ENCODE measurements around the gene ITPRID1. TPM values are rescaled to one million over a fixed set of nuclear protein-coding genes. Genes with fewer than 3 reads are reported as not detected.

The ITPRID1 gene
- total RNA-seq, 1 donor from 2014 or later, result not detected

DNA sequence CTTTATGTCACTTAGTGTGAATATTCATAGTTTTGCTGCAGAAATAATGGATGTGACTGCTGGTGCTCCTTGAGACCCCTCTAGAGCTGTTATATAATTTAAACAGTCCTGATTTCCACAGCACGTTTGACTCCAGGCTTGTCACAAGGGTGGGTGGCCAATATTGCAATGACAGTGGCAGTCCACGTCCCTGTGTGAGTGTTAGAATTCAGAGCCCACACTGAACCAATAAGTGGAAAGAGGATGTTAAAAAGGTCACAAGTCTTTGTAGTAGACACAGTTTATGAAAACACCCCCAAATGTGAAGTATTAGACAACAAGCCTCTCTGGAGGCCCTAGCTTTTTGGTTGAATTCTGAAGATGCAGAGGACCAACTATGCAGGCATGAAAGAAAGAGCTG, 175.1 kb downstream of the ITPRID1 start:
- no peak for DNase-seq (ENCODE audit: extremely low read depth, low read depth, low spot score)

- no peak for DNase-seq (ENCODE audit: extremely low read depth, low read depth, low spot score)
Measured at GRCh38 chr7:31690935-31691334, 177.0 kb downstream of the ITPRID1 start.

GRCh38 chr7:31692451-31692850, 178.6 kb downstream of the ITPRID1 start:
- no peak for DNase-seq (ENCODE audit: extremely low read depth, low read depth, low spot score)

GRCh38 chr7:31692871-31693270, 179.0 kb downstream of the ITPRID1 start:
- no peak for DNase-seq (ENCODE audit: extremely low read depth, low read depth, low spot score)

GRCh38 chr7:31695859-31696614, 182.1 kb downstream of the ITPRID1 start:
- no peak for DNase-seq (ENCODE audit: extremely low read depth, low read depth, low spot score)

- DNase-seq (ENCODE audit: extremely low read depth, low read depth, low spot score), result no peak
Measured at GRCh38 chr7:31699050-31699449, 185.2 kb downstream of the ITPRID1 start.

DNA sequence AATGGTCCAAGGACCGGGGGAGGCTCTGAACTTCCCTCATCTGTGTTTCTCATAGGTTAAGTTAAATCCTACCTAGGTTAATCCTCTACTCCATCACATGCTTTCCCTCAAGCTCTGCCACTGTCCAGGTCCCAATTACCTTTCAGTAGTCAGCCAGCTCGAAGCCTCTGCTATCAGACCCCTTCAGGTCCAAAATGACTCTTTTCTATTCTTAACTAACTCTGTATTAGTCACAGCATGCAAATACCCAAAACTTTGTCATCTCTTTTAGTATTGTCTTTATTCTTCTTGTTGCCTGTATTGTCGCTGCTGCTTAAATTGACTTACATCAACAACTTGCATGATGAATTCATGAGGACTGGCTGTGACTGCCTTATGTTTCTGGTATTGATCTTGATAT, 188.5 kb downstream of the ITPRID1 start:
- no peak for DNase-seq (ENCODE audit: extremely low read depth, low read depth, low spot score)

DNA sequence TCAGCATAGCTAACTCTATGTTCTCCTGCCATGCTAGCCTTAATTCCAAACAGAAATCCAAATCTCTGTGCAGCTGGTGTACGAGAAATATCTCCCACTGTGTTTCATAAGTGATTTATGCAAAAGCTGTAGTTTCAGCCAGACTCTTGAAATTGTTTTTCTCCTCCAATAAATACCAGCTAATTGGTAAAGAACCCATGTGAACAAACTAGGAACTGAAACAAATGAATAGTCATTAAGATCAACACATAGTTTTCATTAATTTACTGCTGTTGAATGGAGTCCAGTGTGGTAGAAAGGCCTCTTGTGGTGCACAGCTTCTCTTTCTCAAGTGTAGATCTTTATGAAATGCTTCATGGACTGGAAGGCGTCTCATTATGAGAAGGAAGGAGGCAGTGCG, 191.5 kb downstream of the ITPRID1 start:
- DNase-seq (ENCODE audit: extremely low read depth, low read depth, low spot score), result no peak

- no peak for DNase-seq (ENCODE audit: extremely low read depth, low read depth, low spot score)
Measured at GRCh38 chr7:31707089-31707488, 193.2 kb downstream of the ITPRID1 start.

Other genes with a start within 250 kb of the ITPRID1 start
- not detected in 2 replicates for gene NEUROD6, start 173.4 kb upstream of the ITPRID1 start, total RNA-seq
- gene PPP1R17, start 173.1 kb downstream of the ITPRID1 start, total RNA-seq, result not detected in 2 replicates